GM12873 (cell line): Measurements from ENCODE around the gene SLC25A45.

ENCODE experiments used
- CTCF ChIP-seq: IDR thresholded peaks from 2 replicates; pipeline ENCODE4 v1.5.1; 2012; ENCODE audit warnings: low read depth, mild to moderate bottlenecking, moderate library complexity, low read length, control low read depth; ENCODE audit not compliant: insufficient read depth; ENCODE audit errors: missing control alignments

SLC25A45 gene

GRCh38 chr11:65419460-65419771 lies 37.0 kb upstream of the SLC25A45 start:
- no peak for TF ChIP-seq CTCF

GRCh38 chr11:65418681-65419459 lies 36.4 kb upstream of the SLC25A45 start:
- TF ChIP-seq CTCF, result no peak

- TF ChIP-seq CTCF, result no peak
Measured at GRCh38 chr11:65418431-65418680, 35.9 kb upstream of the SLC25A45 start.

GRCh38 chr11:65417702-65418430 lies 35.4 kb upstream of the SLC25A45 start:
- TF ChIP-seq CTCF, result no peak

GRCh38 chr11:65416841-65417701 lies 34.6 kb upstream of the SLC25A45 start:
- no peak for TF ChIP-seq CTCF

GRCh38 chr11:65416341-65416824 lies 33.9 kb upstream of the SLC25A45 start:
- TF ChIP-seq CTCF, result peak; percentile 97

GRCh38 chr11:65415499-65416340 lies 33.3 kb upstream of the SLC25A45 start:
- TF ChIP-seq CTCF, result no peak
